SK-N-SH (cell line): Measurements from ENCODE around the gene KIF21B.

ENCODE experiments used
- GABPA ChIP-seq: IDR thresholded peaks from 2 replicates; pipeline ENCODE4 v1.4.0; 2012; ENCODE audit warnings: low read depth, mild to moderate bottlenecking
- TF ChIP-seq, protein P1 (sequence below): fragments of 200-600 bp; sonication (generic); IDR thresholded peaks from 2 replicates; pipeline ENCODE4 v1.6.1; 2017; ENCODE audit warnings: antibody characterized with exemption, mild to moderate bottlenecking, moderate library complexity

GRCh38 chr1:201054091-201054543, 30.6 kb upstream of the KIF21B start:
- TF ChIP-seq GABPA = no peak
- TF ChIP-seq, protein P1, sequence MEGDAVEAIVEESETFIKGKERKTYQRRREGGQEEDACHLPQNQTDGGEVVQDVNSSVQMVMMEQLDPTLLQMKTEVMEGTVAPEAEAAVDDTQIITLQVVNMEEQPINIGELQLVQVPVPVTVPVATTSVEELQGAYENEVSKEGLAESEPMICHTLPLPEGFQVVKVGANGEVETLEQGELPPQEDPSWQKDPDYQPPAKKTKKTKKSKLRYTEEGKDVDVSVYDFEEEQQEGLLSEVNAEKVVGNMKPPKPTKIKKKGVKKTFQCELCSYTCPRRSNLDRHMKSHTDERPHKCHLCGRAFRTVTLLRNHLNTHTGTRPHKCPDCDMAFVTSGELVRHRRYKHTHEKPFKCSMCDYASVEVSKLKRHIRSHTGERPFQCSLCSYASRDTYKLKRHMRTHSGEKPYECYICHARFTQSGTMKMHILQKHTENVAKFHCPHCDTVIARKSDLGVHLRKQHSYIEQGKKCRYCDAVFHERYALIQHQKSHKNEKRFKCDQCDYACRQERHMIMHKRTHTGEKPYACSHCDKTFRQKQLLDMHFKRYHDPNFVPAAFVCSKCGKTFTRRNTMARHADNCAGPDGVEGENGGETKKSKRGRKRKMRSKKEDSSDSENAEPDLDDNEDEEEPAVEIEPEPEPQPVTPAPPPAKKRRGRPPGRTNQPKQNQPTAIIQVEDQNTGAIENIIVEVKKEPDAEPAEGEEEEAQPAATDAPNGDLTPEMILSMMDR = no peak
